PC-3 (cell line): Measurements from ENCODE around the gene CD1B. TPM values are rescaled to one million over a fixed set of nuclear protein-coding genes. Genes with fewer than 3 reads are reported as not detected.
"Not testable (repeated sequence)": the region's sequence is repeated elsewhere in the genome, so short reads cannot be mapped to it uniquely, and the experiment has no call there.

Source experiments
- ATAC-seq: fragments of 200-7000 bp; cut with Tn5 transposase; 2 replicates; pipeline ENCODE4 v1.9.1; 2020; ENCODE audit warnings: mild to moderate bottlenecking, moderate library complexity
- BruUV-seq: library from RNA; stranded (reverse); fragments of 400-500 nt; replicated peaks from 2 replicates; lab custom pipeline; 2021; lab: Mats Ljungman, UMichigan
- CTCF ChIA-PET: fragments of 300-600 bp; sonication (Branson Sonifier 250); formaldehyde crosslinking; loops from one replicate; lab custom pipeline; 2022; ENCODE audit warnings: antibody characterized with exemption; lab: Charles Lee
- POLR2A ChIA-PET: fragments of 300-600 bp; sonication (Branson Sonifier 250); formaldehyde crosslinking; loops from one replicate; lab custom pipeline; 2022; ENCODE audit warnings: antibody characterized with exemption; ENCODE audit not compliant: unreplicated experiment; lab: Charles Lee
- DNase-seq: peaks from one replicate; pipeline ENCODE4 v3.0.0-alpha.2; 2015
- H2AFZ ChIP-seq: fragments of 300-600 bp; sonication (generic); 2 replicates; pipeline ENCODE4 v1.6.0; 2016; ENCODE audit warnings: antibody characterized with exemption, low read length
- H3F3A ChIP-seq: fragments of 300-600 bp; sonication (generic); one replicate; pipeline ENCODE4 v1.6.0; 2017; ENCODE audit warnings: antibody characterized with exemption, low read length, control low read depth, mild to moderate bottlenecking; ENCODE audit not compliant: unreplicated experiment
- H3K27ac ChIP-seq: fragments of 300-600 bp; sonication (generic); 2 replicates; pipeline ENCODE4 v1.5.1; 2016; ENCODE audit warnings: mild to moderate bottlenecking, low read length
- H3K27me3 ChIP-seq: fragments of 300-600 bp; sonication (generic); 2 replicates; pipeline ENCODE4 v1.6.1; 2016; ENCODE audit warnings: low read length, mixed read lengths
- H3K36me3 ChIP-seq: fragments of 300-600 bp; sonication (generic); 2 replicates; pipeline ENCODE4 v1.6.1; 2016; ENCODE audit warnings: low read depth, mixed run types, low read length, mixed read lengths
- H3K4me1 ChIP-seq: fragments of 300-600 bp; sonication (generic); 2 replicates; pipeline ENCODE4 v1.5.1; 2016; ENCODE audit warnings: low read length; ENCODE audit not compliant: insufficient read depth
- H3K4me2 ChIP-seq: fragments of 300-600 bp; sonication (generic); 2 replicates; pipeline ENCODE4 v1.6.0; 2016; ENCODE audit warnings: low read length
- H3K4me3 ChIP-seq: fragments of 300-600 bp; sonication (generic); 2 replicates; pipeline ENCODE4 v1.5.1; 2016; ENCODE audit warnings: mild to moderate bottlenecking, low read length, mixed read lengths
- H3K79me2 ChIP-seq: fragments of 300-600 bp; sonication (generic); 2 replicates; pipeline ENCODE4 v1.6.1; 2017; ENCODE audit warnings: low read length, mixed read lengths
- H3K9ac ChIP-seq: fragments of 300-600 bp; sonication (generic); 2 replicates; pipeline ENCODE4 v1.6.0; 2016; ENCODE audit warnings: mild to moderate bottlenecking, low read length
- H3K9me2 ChIP-seq: fragments of 300-600 bp; sonication (generic); replicated peaks from 2 replicates; pipeline ENCODE4 v1.6.1; 2016; ENCODE audit warnings: mixed run types, low read length, mixed read lengths
- H3K9me3 ChIP-seq: fragments of 300-600 bp; sonication (generic); 2 replicates; pipeline ENCODE4 v1.6.1; 2016; ENCODE audit warnings: low read length, mixed read lengths
- H4K20me1 ChIP-seq: fragments of 300-600 bp; sonication (generic); 2 replicates; pipeline ENCODE4 v1.6.1; 2016; ENCODE audit warnings: low read length, mixed read lengths
- EZH2 ChIP-seq: fragments of 300-600 bp; sonication (generic); IDR thresholded peaks from one replicate; pipeline ENCODE4 v1.6.1; 2017; ENCODE audit warnings: antibody characterized with exemption, mild to moderate bottlenecking, low read length; ENCODE audit not compliant: unreplicated experiment
- EZH2phosphoT487 ChIP-seq: fragments of 300-600 bp; sonication (generic); IDR thresholded peaks from 2 replicates; pipeline ENCODE4 v1.6.1; 2018; ENCODE audit warnings: mild to moderate bottlenecking, antibody characterized with exemption, low read length, borderline replicate concordance
- intact Hi-C: fragments of 100-400 bp; cut with micrococcal nuclease; formaldehyde crosslinking; loops from 2 replicates; pipeline ENCODE4 v1.9.0; 2023
- total RNA-seq: library from RNA; depleted of rRNA; stranded (reverse); fragments of >200 nt; gene quantifications from 2 replicates; pipeline ENCODE4 v1.2.3, GENCODE V29; 2014
- TF ChIP-seq, protein P1 (sequence below): fragments of 300-600 bp; sonication (generic); conservative IDR thresholded peaks from 2 replicates; pipeline ENCODE4 v1.5.1; 2017; ENCODE audit warnings: antibody characterized with exemption, low read depth, mild to moderate bottlenecking, low read length

Gene CD1B
- total RNA-seq, 1 experiment from 2014 or later = not detected

DNA sequence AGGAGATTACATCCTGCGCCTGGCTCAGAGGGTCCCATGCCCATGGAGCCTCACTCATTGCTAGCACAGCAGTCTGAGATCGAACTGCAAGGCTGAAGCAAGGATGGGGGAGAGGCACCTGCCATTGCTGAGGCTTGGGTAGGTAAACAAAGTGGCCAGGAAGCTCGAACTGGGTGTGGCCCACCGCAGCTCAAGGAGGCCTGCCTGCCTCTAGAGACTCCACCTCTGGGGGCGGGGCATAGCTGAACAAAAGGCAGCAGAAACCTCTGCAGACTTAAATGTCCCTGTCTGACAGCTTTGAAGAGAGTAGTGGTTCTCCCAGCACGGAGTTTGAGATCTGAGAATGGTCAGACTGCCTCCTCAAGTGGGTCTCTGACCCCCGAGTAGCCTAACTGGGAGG, 5.1 kb upstream of the CD1B start:
- H3K4me2 ChIP-seq, H3K4me3 ChIP-seq, H3K4me1 ChIP-seq, CTCF ChIA-PET, H3K27ac ChIP-seq, POLR2A ChIA-PET, BruUV-seq, H3K36me3 ChIP-seq, H2AFZ ChIP-seq, H3F3A ChIP-seq, ATAC-seq, H3K9me3 ChIP-seq, H3K27me3 ChIP-seq, H4K20me1 ChIP-seq, H3K9ac ChIP-seq, intact Hi-C loops, H3K9me2 ChIP-seq, H3K79me2 ChIP-seq: not testable (repeated sequence)
- DNase-seq = peak; percentile 8

DNA sequence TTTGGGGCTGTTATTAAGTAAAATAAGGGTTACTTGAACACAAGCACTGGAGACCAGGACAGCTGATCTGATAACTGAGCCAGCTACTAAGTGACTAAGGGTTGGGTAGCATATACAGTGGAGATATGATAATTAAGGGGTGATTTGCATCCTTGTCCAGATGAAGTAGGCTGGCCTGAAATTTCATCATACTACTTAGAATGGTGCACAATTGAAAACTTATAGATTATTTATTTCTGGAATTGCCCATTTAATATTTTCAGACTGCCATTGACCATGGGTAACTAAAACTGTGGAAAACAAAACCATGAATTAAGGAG, 3.8 kb upstream of the CD1B start:
- H3K79me2 ChIP-seq = no peaks in the 10 kb centered on the region
- no peak overlapping the region for H3K4me3 ChIP-seq
- POLR2A ChIA-PET = no interaction called here
- H3F3A ChIP-seq = no peaks in the 10 kb centered on the region
- TF ChIP-seq EZH2 (no peak), EZH2phosphoT487 (no peak)
- TF ChIP-seq, protein P1, sequence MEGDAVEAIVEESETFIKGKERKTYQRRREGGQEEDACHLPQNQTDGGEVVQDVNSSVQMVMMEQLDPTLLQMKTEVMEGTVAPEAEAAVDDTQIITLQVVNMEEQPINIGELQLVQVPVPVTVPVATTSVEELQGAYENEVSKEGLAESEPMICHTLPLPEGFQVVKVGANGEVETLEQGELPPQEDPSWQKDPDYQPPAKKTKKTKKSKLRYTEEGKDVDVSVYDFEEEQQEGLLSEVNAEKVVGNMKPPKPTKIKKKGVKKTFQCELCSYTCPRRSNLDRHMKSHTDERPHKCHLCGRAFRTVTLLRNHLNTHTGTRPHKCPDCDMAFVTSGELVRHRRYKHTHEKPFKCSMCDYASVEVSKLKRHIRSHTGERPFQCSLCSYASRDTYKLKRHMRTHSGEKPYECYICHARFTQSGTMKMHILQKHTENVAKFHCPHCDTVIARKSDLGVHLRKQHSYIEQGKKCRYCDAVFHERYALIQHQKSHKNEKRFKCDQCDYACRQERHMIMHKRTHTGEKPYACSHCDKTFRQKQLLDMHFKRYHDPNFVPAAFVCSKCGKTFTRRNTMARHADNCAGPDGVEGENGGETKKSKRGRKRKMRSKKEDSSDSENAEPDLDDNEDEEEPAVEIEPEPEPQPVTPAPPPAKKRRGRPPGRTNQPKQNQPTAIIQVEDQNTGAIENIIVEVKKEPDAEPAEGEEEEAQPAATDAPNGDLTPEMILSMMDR = no peak
- ATAC-seq = no peak
- no peak overlapping the region for H3K9ac ChIP-seq
- no peaks in the 10 kb centered on the region for H4K20me1 ChIP-seq
- peaks cover 14% of the 10 kb centered on the region for H3K27me3 ChIP-seq
- H3K4me2 ChIP-seq = no peak overlapping the region
- no peaks in the 10 kb centered on the region for H3K9me2 ChIP-seq
- intact Hi-C loops = no loop called here
- H3K4me1 ChIP-seq = no peaks in the 10 kb centered on the region
- CTCF ChIA-PET = no interaction called here
- H2AFZ ChIP-seq = no peak overlapping the region
- no peak for DNase-seq
- H3K27ac ChIP-seq = no peak overlapping the region
- 0 out of 2 replicates have a peak, but pooled peaks cover 4% of the 10 kb centered on the region for H3K9me3 ChIP-seq
- no TSS peak for BruUV-seq
- no peaks in the 10 kb centered on the region for H3K36me3 ChIP-seq

DNA sequence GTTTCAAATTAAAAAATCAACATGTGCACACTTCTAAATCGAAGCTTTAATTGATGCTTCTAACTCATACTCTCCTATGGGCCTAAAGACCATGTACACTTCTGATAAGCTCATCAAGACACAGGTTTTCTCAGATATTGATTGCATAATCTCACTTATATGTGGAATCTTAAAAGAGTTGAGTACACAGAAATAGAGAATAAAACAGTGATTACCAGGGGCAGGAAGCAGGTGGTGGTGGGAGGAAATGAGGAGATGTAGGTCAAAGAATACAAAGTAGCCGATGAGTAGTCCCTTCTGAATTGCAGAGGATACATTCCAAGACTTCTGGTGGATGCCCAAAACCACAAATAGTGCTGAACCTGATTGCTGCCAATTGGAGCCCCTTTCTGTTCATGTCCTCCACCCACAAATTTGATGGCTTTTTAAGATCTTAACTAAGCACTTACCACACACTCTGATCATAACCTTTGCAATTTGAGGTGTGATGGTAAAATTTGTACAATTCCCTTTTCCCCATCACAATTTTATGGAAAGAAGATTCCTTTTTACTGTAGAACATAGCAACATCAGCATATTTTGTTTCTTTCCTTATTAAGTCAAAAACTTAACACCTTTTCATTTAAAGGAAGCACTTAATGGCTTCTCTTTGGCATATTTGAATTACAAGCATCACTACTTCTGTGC, 3.3 kb upstream of the CD1B start:
- no peaks in the 10 kb centered on the region for H3K9me2 ChIP-seq
- ATAC-seq (no peak), DNase-seq (no peak)
- ChIA-PET CTCF (no interaction called here), POLR2A (no interaction called here)
- no TSS peak for BruUV-seq
- peaks cover 19% of the 10 kb centered on the region for H3K27me3 ChIP-seq
- no peaks in the 10 kb centered on the region for H3K36me3 ChIP-seq
- no peak overlapping the region for H3K4me3 ChIP-seq
- no peak overlapping the region for H2AFZ ChIP-seq
- no peaks in the 10 kb centered on the region for H3F3A ChIP-seq
- no peaks in the 10 kb centered on the region for H3K4me1 ChIP-seq
- intact Hi-C loops = no loop called here
- H3K4me2 ChIP-seq = no peak overlapping the region
- H3K27ac ChIP-seq = no peak overlapping the region
- H3K9ac ChIP-seq = no peak overlapping the region
- no peaks in the 10 kb centered on the region for H4K20me1 ChIP-seq
- no peaks in the 10 kb centered on the region for H3K79me2 ChIP-seq
- TF ChIP-seq, protein P1 = no peak
- TF ChIP-seq EZH2 = no peak
- TF ChIP-seq EZH2phosphoT487 = no peak
- H3K9me3 ChIP-seq = 0 out of 2 replicates have a peak, but pooled peaks cover 4% of the 10 kb centered on the region
